ENCODE data around the gene SLC12A8.

Gene SLC12A8

GRCh38 chr3:125059488-125060245, 152.9 kb downstream of the SLC12A8 start:
- DNase-seq (ENCODE audit: insufficient read length, low spot score) (no peak), FAIRE-seq (no peak)

GRCh38 chr3:125058959-125059358, 153.6 kb downstream of the SLC12A8 start:
- DNase-seq (ENCODE audit: insufficient read length, low spot score), result no peak
- FAIRE-seq, result peak; percentile 72

GRCh38 chr3:125058529-125058928, 154.0 kb downstream of the SLC12A8 start:
- DNase-seq (ENCODE audit: insufficient read length, low spot score), result no peak
- FAIRE-seq, result no peak

GRCh38 chr3:125057186-125057850, 155.2 kb downstream of the SLC12A8 start:
- no peak for DNase-seq (ENCODE audit: insufficient read length, low spot score)
- FAIRE-seq, result peak; percentile 31

- DNase-seq (ENCODE audit: insufficient read length, low spot score) (peak; percentile 79), FAIRE-seq (no peak)
Measured at GRCh38 chr3:125055913-125056745, 156.4 kb downstream of the SLC12A8 start, which contains the start of gene HEG1. Gene HEG1, minus strand, starts transcription at chr3:125055997. Its CDS starts 107 bp downstream, at chr3:125055890.

GRCh38 chr3:125055331-125055912, 157.1 kb downstream of the SLC12A8 start:
- FAIRE-seq (no peak), DNase-seq (ENCODE audit: insufficient read length, low spot score) (no peak)

- peak; percentile 33 for FAIRE-seq
- DNase-seq (ENCODE audit: insufficient read length, low spot score), result no peak
Measured at GRCh38 chr3:125054449-125055329, 157.9 kb downstream of the SLC12A8 start.

- DNase-seq (ENCODE audit: insufficient read length, low spot score) (no peak), FAIRE-seq (no peak)
Measured at GRCh38 chr3:125054062-125054448, 158.5 kb downstream of the SLC12A8 start.

- DNase-seq (ENCODE audit: insufficient read length, low spot score) (no peak), FAIRE-seq (no peak)
Measured at GRCh38 chr3:125053304-125053699, 159.2 kb downstream of the SLC12A8 start.

GRCh38 chr3:125052624-125053303, 159.8 kb downstream of the SLC12A8 start:
- FAIRE-seq (no peak), DNase-seq (ENCODE audit: insufficient read length, low spot score) (no peak)

GRCh38 chr3:125051715-125052581, 160.6 kb downstream of the SLC12A8 start:
- FAIRE-seq (peak; percentile 20), DNase-seq (ENCODE audit: insufficient read length, low spot score) (no peak)

GRCh38 chr3:125051205-125051604, 161.3 kb downstream of the SLC12A8 start:
- FAIRE-seq, result no peak

GRCh38 chr3:125050488-125051090, 162.0 kb downstream of the SLC12A8 start:
- FAIRE-seq (no peak), DNase-seq (ENCODE audit: insufficient read length, low spot score) (no peak)

More at GRCh38 chr3:125051205-125051604, 161.3 kb downstream of the SLC12A8 start:
- DNase-seq (ENCODE audit: insufficient read length, low spot score), result no peak

- no peak for FAIRE-seq
Measured at GRCh38 chr3:125048282-125048681, 164.3 kb downstream of the SLC12A8 start.

GRCh38 chr3:125045965-125046364, 166.6 kb downstream of the SLC12A8 start:
- no peak for FAIRE-seq
- peak; percentile 78 for DNase-seq (ENCODE audit: insufficient read length, low spot score)

More at GRCh38 chr3:125048282-125048681, 164.3 kb downstream of the SLC12A8 start:
- DNase-seq (ENCODE audit: insufficient read length, low spot score), result no peak

- DNase-seq (ENCODE audit: insufficient read length, low spot score), result no peak
- FAIRE-seq, result no peak
Measured at GRCh38 chr3:125045194-125045593, 167.4 kb downstream of the SLC12A8 start.

- FAIRE-seq, result no peak
- DNase-seq (ENCODE audit: insufficient read length, low spot score), result no peak
Measured at GRCh38 chr3:125043599-125044151, 168.9 kb downstream of the SLC12A8 start.
